Large intestine (tissue), 3 donors: ENCODE measurements around the gene BOLA3. TPM values are rescaled to one million over a fixed set of nuclear protein-coding genes. Genes with fewer than 3 reads are reported as not detected.
"Not testable (repeated sequence)": the region's sequence is repeated elsewhere in the genome, so short reads cannot be mapped to it uniquely, and the experiment has no call there.

Experiments
- DNase-seq, 2 donors: peaks; one replicate each; pipeline versions ENCODE4 v3.0.0 to v3.0.0-alpha.2; 2013
- H3K27ac ChIP-seq: one replicate; pipeline ENCODE4 v1.5.1; 2013; ENCODE audit warnings: low read length
- H3K27me3 ChIP-seq: 2 replicates; pipeline ENCODE4 v1.6.1; 2013; ENCODE audit warnings: low read length; ENCODE audit not compliant: control insufficient read depth, insufficient read depth
- H3K36me3 ChIP-seq: 2 replicates; pipeline ENCODE4 v1.6.1; 2013; ENCODE audit warnings: low read length; ENCODE audit not compliant: control insufficient read depth, insufficient read depth
- H3K4me1 ChIP-seq: one replicate; pipeline ENCODE4 v1.6.1; 2013; ENCODE audit warnings: low read length; ENCODE audit not compliant: control insufficient read depth, insufficient read depth
- H3K4me3 ChIP-seq: one replicate; pipeline ENCODE4 v1.5.1; 2013; ENCODE audit warnings: low read length
- H3K9me3 ChIP-seq: one replicate; pipeline ENCODE4 v1.6.1; 2013; ENCODE audit warnings: mild to moderate bottlenecking, low read depth, low read length, moderate library complexity; ENCODE audit not compliant: control insufficient read depth
- WGBS: methylation state at CpG from one replicate; pipeline ENCODE4 v1.1.5; 2013; ENCODE audit warnings: low lambda C conversion rate; ENCODE audit not compliant: insufficient coverage; 5-methylcytosine and 5-hydroxymethylcytosine counted together
- polyA plus RNA-seq: library from polyadenylated mRNA; unstranded; fragments of 120-200 nt; gene quantifications from one replicate; pipeline ENCODE4 v1.2.1, GENCODE V29; 2013

BOLA3 gene
- polyA plus RNA-seq, 1 donor, result 32.4 TPM

GRCh38 chr2:74130211-74130995 is 17.3 kb downstream of the BOLA3 start:
- H3K27ac ChIP-seq, result no peak overlapping the region
- H3K27me3 ChIP-seq, result peaks cover 17% of the 10 kb centered on the region
- H3K36me3 ChIP-seq, result peaks cover 6% of the 10 kb centered on the region
- H3K4me3 ChIP-seq, result no peak overlapping the region
- peaks cover 9% of the 10 kb centered on the region for H3K9me3 ChIP-seq
- no peaks in the 10 kb centered on the region for H3K4me1 ChIP-seq
- no CpG with 5 or more reads among the region's 41 CpGs for WGBS
- no peak for DNase-seq

- H3K36me3 ChIP-seq, result peaks cover under 1% of the 10 kb centered on the region
- no peaks in the 10 kb centered on the region for H3K4me1 ChIP-seq
- 80% methylated on average over 2 of the region's 3 CpGs for WGBS
- no peak overlapping the region for H3K27ac ChIP-seq
- H3K9me3 ChIP-seq, result peaks cover 16% of the 10 kb centered on the region
- H3K27me3 ChIP-seq, result peaks cover 17% of the 10 kb centered on the region
- DNase-seq, result no peak
- H3K4me3 ChIP-seq, result no peak overlapping the region
These were observed 19.5 kb downstream of the BOLA3 start for GRCh38 chr2:74128206-74128605.

GRCh38 chr2:74123955-74124354 is 23.8 kb downstream of the BOLA3 start:
- DNase-seq, H3K27ac ChIP-seq, H3K4me1 ChIP-seq, H3K4me3 ChIP-seq, H3K36me3 ChIP-seq, H3K27me3 ChIP-seq: not testable (repeated sequence)
- peaks cover 22% of the 10 kb centered on the region for H3K9me3 ChIP-seq
- no CpG with 5 or more reads among the region's 29 CpGs for WGBS

GRCh38 chr2:74121846-74122245 is 25.9 kb downstream of the BOLA3 start:
- H3K27ac ChIP-seq, H3K4me3 ChIP-seq, H3K4me1 ChIP-seq, H3K27me3 ChIP-seq, DNase-seq, H3K36me3 ChIP-seq: not testable (repeated sequence)
- peaks cover 22% of the 10 kb centered on the region for H3K9me3 ChIP-seq
- no CpG with 5 or more reads among the region's 1 CpG for WGBS

GRCh38 chr2:74119912-74120825 is 27.5 kb downstream of the BOLA3 start:
- DNase-seq, result peak; percentile 74 to 94
- Histone ChIP-seq H3K9me3 (peaks cover 22% of the 10 kb centered on the region), H3K4me1 (no peaks in the 10 kb centered on the region), H3K4me3 (peak overlapping the region; percentile 74), H3K27ac (peak overlapping the region; percentile 77), H3K27me3 (no peaks in the 10 kb centered on the region), H3K36me3 (no peaks in the 10 kb centered on the region)
- 100% methylated on average over 1 of the region's 59 CpGs for WGBS

GRCh38 chr2:74119339-74119738 is 28.4 kb downstream of the BOLA3 start:
- Histone ChIP-seq H3K36me3 (no peaks in the 10 kb centered on the region), H3K27me3 (no peaks in the 10 kb centered on the region), H3K4me3 (no peak overlapping the region), H3K9me3 (peaks cover 22% of the 10 kb centered on the region), H3K27ac (no peak overlapping the region), H3K4me1 (no peaks in the 10 kb centered on the region)
- DNase-seq, result no peak

- Histone ChIP-seq H3K4me3 (no peak overlapping the region), H3K9me3 (peaks cover 3% of the 10 kb centered on the region), H3K36me3 (no peaks in the 10 kb centered on the region), H3K27me3 (no peaks in the 10 kb centered on the region), H3K27ac (no peak overlapping the region), H3K4me1 (no peaks in the 10 kb centered on the region)
- DNase-seq, result no peak
These were observed 36.3 kb downstream of the BOLA3 start for GRCh38 chr2:74111380-74111779.

- 60% methylated on average over 1 of the region's 3 CpGs for WGBS
- no peak overlapping the region for H3K4me3 ChIP-seq
- H3K27me3 ChIP-seq, result no peaks in the 10 kb centered on the region
- DNase-seq, result no peak
- no peaks in the 10 kb centered on the region for H3K4me1 ChIP-seq
- no peak overlapping the region for H3K27ac ChIP-seq
- peaks cover 3% of the 10 kb centered on the region for H3K9me3 ChIP-seq
- no peaks in the 10 kb centered on the region for H3K36me3 ChIP-seq
These were observed 37.2 kb downstream of the BOLA3 start for GRCh38 chr2:74110537-74110936.

GRCh38 chr2:74109551-74109950 is 38.2 kb downstream of the BOLA3 start:
- no peak for DNase-seq
- H3K9me3 ChIP-seq, result peaks cover 3% of the 10 kb centered on the region
- H3K4me3 ChIP-seq, result no peak overlapping the region
- H3K27ac ChIP-seq, result no peak overlapping the region
- WGBS, result 100% methylated on average over 2 of the region's 8 CpGs
- H3K36me3 ChIP-seq, result peaks cover 3% of the 10 kb centered on the region
- H3K4me1 ChIP-seq, result no peaks in the 10 kb centered on the region
- no peaks in the 10 kb centered on the region for H3K27me3 ChIP-seq

GRCh38 chr2:74107071-74107470 is 40.6 kb downstream of the BOLA3 start:
- H3K4me1 ChIP-seq, result no peaks in the 10 kb centered on the region
- H3K4me3 ChIP-seq, result no peak overlapping the region
- H3K27ac ChIP-seq, result no peak overlapping the region
- H3K27me3 ChIP-seq, result no peaks in the 10 kb centered on the region
- H3K36me3 ChIP-seq, result peaks cover 18% of the 10 kb centered on the region
- no peak for DNase-seq
- no peaks in the 10 kb centered on the region for H3K9me3 ChIP-seq
- 73% methylated on average over 6 of the region's 12 CpGs for WGBS
